HepG2 (cell line): ENCODE results near the gene ASB7. TPM values are rescaled to one million over a fixed set of nuclear protein-coding genes. Genes with fewer than 3 reads are reported as not detected.

Experiments
- EEA1 ChIP-seq: sonication (generic); formaldehyde crosslinking; IDR thresholded peaks from 2 replicates; pipeline ENCODE4 v1.5.1; 2020; ENCODE audit warnings: mild to moderate bottlenecking, missing genetic modification reagents, borderline replicate concordance
- PITX1 ChIP-seq: sonication (generic); formaldehyde crosslinking; IDR thresholded peaks from 2 replicates; pipeline ENCODE4 v1.5.1; 2020; ENCODE audit warnings: mild to moderate bottlenecking, missing genetic modification reagents
- RERE ChIP-seq: IDR thresholded peaks from 2 replicates; pipeline ENCODE4 v1.6.1; 2016; ENCODE audit warnings: low read depth, missing genetic modification reagents, missing compliant biosample characterization
- SIX1 ChIP-seq: sonication (generic); formaldehyde crosslinking; IDR thresholded peaks from 2 replicates; pipeline ENCODE4 v1.4.0; 2020; ENCODE audit warnings: missing genetic modification reagents, borderline replicate concordance
- ZNF503 ChIP-seq: sonication (generic); formaldehyde crosslinking; IDR thresholded peaks from 2 replicates; pipeline ENCODE4 v1.4.0; 2020; ENCODE audit warnings: missing genetic modification reagents
- ZNF883 ChIP-seq: sonication (generic); formaldehyde crosslinking; IDR thresholded peaks from 2 replicates; pipeline ENCODE4 v1.5.1; 2020; ENCODE audit warnings: mild to moderate bottlenecking, missing genetic modification reagents; ENCODE audit errors: not compliant biosample characterization
- polyA plus RNA-seq, 8 experiments: library from polyadenylated mRNA; depleted of rRNA in 3 of 8; stranded (reverse) in 7 of 8; unstranded in 1 of 8; fragments of >200 nt; fragmentation: Illumina TruSeq in 4 of 8; extraction: Trizol in 4 of 8; gene quantifications; 2 replicates each; pipeline versions ENCODE4 v1.2.1 to v1.2.3, GENCODE V29; 2011 to 2016; ENCODE audit warnings: low read depth in 4 of 8, missing spikeins in 1 of 8, mixed read lengths in 1 of 8; ENCODE audit not compliant: insufficient read depth in 1 of 8
- total RNA-seq, 5 experiments: library from RNA; depleted of rRNA; stranded (reverse); fragments of >200 nt; fragmentation: Illumina TruSeq; extraction: Trizol; gene quantifications; 2 replicates each; pipeline ENCODE4 v1.2.3, GENCODE V29; 2016; ENCODE audit warnings: low read depth in 1 of 5
- TF ChIP-seq, protein P1 (sequence below): sonication (generic); formaldehyde crosslinking; IDR thresholded peaks from 2 replicates; pipeline ENCODE4 v1.5.0; 2020; ENCODE audit warnings: mild to moderate bottlenecking, missing genetic modification reagents, borderline replicate concordance
- TF ChIP-seq, protein P2 (sequence below): sonication (generic); formaldehyde crosslinking; IDR thresholded peaks from 2 replicates; pipeline ENCODE4 v1.8.1; 2023; ENCODE audit warnings: mild to moderate bottlenecking, missing genetic modification reagents
- TF ChIP-seq, protein P3 (sequence below): sonication (generic); formaldehyde crosslinking; IDR thresholded peaks from 2 replicates; pipeline ENCODE4 v1.5.0; 2020; ENCODE audit warnings: missing genetic modification reagents
- TF ChIP-seq, protein P4 (sequence below): sonication (generic); formaldehyde crosslinking; IDR thresholded peaks from 2 replicates; pipeline ENCODE4 v1.4.0; 2020; ENCODE audit warnings: missing genetic modification reagents

Gene ASB7
- total and polyA plus RNA-seq, 2 of the 13 experiments (the other 11 are each of a cell fraction or from before 2014, with no cell fraction given), result 7.7 to 12.1 TPM

DNA sequence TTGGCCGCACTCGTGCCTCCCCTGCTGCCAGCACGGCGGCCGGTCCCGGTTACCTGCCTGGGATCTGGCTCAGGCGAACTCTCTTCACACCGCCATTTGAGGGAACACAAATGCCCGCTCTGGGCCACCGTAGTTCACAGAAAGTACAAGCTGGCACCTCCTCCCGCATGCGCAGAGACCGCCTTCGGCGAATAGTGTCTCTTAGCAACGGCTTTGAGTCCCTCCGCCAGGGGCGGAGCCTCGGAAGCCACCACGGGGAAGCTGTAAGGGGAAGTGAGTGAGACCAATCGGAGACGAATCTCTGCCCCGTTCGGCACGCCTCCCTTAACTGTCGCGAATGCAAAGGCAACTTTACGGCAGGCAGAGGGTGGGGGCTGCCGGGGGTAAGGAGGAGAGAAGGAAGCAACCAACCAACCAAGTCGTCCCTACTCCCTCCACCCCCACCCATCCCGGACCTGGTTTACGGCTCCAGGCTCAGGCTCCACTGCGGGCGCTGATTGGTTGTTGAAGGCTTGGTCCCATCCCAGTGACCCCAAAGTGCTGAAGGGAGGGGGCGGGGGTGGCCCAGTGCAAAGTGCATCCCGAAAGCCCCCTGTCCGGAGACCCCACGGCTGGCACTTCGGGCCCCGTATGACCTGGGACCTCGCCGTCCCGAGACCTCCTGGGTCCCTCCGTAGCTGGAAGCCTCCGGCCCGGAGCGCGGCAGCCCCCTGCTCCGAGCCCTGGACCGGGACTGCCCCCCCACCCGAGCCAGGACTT, at the start of gene ASB7, which contains the start of gene LINS1 (continued):
- TF ChIP-seq, protein P1, sequence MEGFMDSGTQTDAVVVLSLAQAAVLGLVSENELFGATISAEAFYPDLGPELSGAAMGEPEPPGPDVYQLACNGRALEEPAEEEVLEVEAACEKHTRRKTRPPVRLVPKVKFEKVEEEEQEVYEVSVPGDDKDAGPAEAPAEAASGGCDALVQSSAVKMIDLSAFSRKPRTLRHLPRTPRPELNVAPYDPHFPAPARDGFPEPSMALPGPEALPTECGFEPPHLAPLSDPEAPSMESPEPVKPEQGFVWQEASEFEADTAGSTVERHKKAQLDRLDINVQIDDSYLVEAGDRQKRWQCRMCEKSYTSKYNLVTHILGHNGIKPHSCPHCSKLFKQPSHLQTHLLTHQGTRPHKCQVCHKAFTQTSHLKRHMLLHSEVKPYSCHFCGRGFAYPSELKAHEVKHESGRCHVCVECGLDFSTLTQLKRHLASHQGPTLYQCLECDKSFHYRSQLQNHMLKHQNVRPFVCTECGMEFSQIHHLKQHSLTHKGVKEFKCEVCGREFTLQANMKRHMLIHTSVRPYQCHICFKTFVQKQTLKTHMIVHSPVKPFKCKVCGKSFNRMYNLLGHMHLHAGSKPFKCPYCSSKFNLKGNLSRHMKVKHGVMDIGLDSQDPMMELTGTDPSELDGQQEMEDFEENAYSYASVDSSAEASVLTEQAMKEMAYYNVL, result peak; percentile 42; the same call in 1 of the 2 replicates
- TF ChIP-seq, protein P2, sequence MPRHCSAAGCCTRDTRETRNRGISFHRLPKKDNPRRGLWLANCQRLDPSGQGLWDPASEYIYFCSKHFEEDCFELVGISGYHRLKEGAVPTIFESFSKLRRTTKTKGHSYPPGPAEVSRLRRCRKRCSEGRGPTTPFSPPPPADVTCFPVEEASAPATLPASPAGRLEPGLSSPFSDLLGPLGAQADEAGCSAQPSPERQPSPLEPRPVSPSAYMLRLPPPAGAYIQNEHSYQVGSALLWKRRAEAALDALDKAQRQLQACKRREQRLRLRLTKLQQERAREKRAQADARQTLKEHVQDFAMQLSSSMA (CRISPR knock-in tag), result no peak
- TF ChIP-seq PITX1 (CRISPR knock-in tag) (peak; percentile 40; the same call in 1 of the 2 replicates), EEA1 (0 out of 2 replicates have a peak, but pooled peaks have one; percentile 25), ZNF883 (CRISPR knock-in tag) (peak; percentile 19), ZNF503 (CRISPR knock-in tag) (no peak), RERE (CRISPR knock-in tag) (0 out of 2 replicates have a peak, but pooled peaks have one; percentile 20), SIX1 (no peak)
- TF ChIP-seq, protein P3, sequence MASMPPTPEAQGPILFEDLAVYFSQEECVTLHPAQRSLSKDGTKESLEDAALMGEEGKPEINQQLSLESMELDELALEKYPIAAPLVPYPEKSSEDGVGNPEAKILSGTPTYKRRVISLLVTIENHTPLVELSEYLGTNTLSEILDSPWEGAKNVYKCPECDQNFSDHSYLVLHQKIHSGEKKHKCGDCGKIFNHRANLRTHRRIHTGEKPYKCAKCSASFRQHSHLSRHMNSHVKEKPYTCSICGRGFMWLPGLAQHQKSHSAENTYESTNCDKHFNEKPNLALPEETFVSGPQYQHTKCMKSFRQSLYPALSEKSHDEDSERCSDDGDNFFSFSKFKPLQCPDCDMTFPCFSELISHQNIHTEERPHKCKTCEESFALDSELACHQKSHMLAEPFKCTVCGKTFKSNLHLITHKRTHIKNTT (CRISPR knock-in tag), result no peak
- TF ChIP-seq, protein P4, sequence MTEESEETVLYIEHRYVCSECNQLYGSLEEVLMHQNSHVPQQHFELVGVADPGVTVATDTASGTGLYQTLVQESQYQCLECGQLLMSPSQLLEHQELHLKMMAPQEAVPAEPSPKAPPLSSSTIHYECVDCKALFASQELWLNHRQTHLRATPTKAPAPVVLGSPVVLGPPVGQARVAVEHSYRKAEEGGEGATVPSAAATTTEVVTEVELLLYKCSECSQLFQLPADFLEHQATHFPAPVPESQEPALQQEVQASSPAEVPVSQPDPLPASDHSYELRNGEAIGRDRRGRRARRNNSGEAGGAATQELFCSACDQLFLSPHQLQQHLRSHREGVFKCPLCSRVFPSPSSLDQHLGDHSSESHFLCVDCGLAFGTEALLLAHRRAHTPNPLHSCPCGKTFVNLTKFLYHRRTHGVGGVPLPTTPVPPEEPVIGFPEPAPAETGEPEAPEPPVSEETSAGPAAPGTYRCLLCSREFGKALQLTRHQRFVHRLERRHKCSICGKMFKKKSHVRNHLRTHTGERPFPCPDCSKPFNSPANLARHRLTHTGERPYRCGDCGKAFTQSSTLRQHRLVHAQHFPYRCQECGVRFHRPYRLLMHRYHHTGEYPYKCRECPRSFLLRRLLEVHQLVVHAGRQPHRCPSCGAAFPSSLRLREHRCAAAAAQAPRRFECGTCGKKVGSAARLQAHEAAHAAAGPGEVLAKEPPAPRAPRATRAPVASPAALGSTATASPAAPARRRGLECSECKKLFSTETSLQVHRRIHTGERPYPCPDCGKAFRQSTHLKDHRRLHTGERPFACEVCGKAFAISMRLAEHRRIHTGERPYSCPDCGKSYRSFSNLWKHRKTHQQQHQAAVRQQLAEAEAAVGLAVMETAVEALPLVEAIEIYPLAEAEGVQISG (CRISPR knock-in tag), result peak; percentile 18; the same call in 1 of the 2 replicates
